Activated CD4-positive, alpha-beta T cell treated with anti-CD3 and anti-CD28 coated beads, Interleukin-2, amount 10 ng/mL, durations not matched to agents 7 days and 5 days (primary cell): Measurements from ENCODE around the gene GOLGA6A. TPM values are rescaled to one million over a fixed set of nuclear protein-coding genes. Genes with fewer than 3 reads are reported as not detected.

Source experiments
- total RNA-seq, 2 experiments: library from RNA; stranded (reverse); gene quantifications; one replicate each; pipeline ENCODE4 v1.2.3, GENCODE V29; 2021

GOLGA6A gene
- total RNA-seq, 2 experiments from 2014 or later = not detected

Other genes starting within 250 kb of the GOLGA6A start
- gene TBC1D21, start 209.0 kb downstream of the GOLGA6A start, total RNA-seq = not detected
- 1 to 10 TPM; 3.4 to 3.5 TPM for gene LOXL1, start 156.1 kb downstream of the GOLGA6A start, total RNA-seq
- 10 to 100 TPM; 12.0 to 12.8 TPM for gene STOML1, start 90.3 kb downstream of the GOLGA6A start, total RNA-seq
- gene PML, start 87.8 kb downstream of the GOLGA6A start, total RNA-seq = 100 to 1,000 TPM; 118 to 122 TPM
- not detected for gene ISLR2, start 48.0 kb upstream of the GOLGA6A start, total RNA-seq
- gene ISLR, start 91.2 kb upstream of the GOLGA6A start, total RNA-seq = not detected
- not detected for gene STRA6, start 120.2 kb upstream of the GOLGA6A start, total RNA-seq
- gene CCDC33, start 153.8 kb upstream of the GOLGA6A start, total RNA-seq = not detected